HCT116 (cell line): Measurements from ENCODE around the gene FOXD2.

Experiments used
- CEBPB ChIP-seq: IDR thresholded peaks from 2 replicates; pipeline ENCODE4 v1.6.1; 2012; ENCODE audit warnings: low read depth
- EZH2 ChIP-seq: fragments of 200-600 bp; sonication (generic); IDR thresholded peaks from 2 replicates; pipeline ENCODE4 v1.6.1; 2017; ENCODE audit warnings: antibody characterized with exemption, mixed run types
- POLR2A ChIP-seq: IDR thresholded peaks from 2 replicates; pipeline ENCODE4 v1.7.0; 2011; ENCODE audit warnings: borderline replicate concordance; ENCODE audit not compliant: insufficient read depth, insufficient read length; ENCODE audit errors: extremely low read depth
- POLR2AphosphoS5 ChIP-seq: IDR thresholded peaks from 2 replicates; pipeline ENCODE4 v1.6.1; 2011; ENCODE audit warnings: mild to moderate bottlenecking, low read depth, low read length, moderate library complexity
- SIN3A ChIP-seq: IDR thresholded peaks from 2 replicates; pipeline ENCODE4 v1.6.1; 2012; ENCODE audit warnings: low read depth
- YY1 ChIP-seq: IDR thresholded peaks from 2 replicates; pipeline ENCODE4 v1.6.1; 2011; ENCODE audit warnings: low read length, low read depth, moderate library complexity, mild to moderate bottlenecking; ENCODE audit not compliant: insufficient replicate concordance; ENCODE audit errors: extremely low read depth
- TF ChIP-seq, protein P1 (sequence below), 3 experiments: fragments of 200-600 bp in 1 of 3; sonication (generic) in 1 of 3; IDR thresholded peaks in 2 of 3; conservative IDR thresholded peaks in 1 of 3; 2 replicates each; pipeline ENCODE4 v1.5.1; 2012 to 2017; ENCODE audit warnings: low read depth in 2 of 3, low read length in 2 of 3, antibody characterized with exemption in 1 of 3, borderline replicate concordance in 1 of 3, control low read depth in 1 of 3, mild to moderate bottlenecking in 1 of 3, mixed read lengths in 1 of 3, mixed run types in 1 of 3, moderate library complexity in 1 of 3; ENCODE audit not compliant: insufficient read depth in 1 of 3
- TF ChIP-seq, protein P2 (sequence below): IDR thresholded peaks from 2 replicates; pipeline ENCODE4 v1.6.1; 2012
- TF ChIP-seq, protein P3 (sequence below): IDR thresholded peaks from 2 replicates; pipeline ENCODE4 v1.6.1; 2012; ENCODE audit warnings: low read depth

DNA sequence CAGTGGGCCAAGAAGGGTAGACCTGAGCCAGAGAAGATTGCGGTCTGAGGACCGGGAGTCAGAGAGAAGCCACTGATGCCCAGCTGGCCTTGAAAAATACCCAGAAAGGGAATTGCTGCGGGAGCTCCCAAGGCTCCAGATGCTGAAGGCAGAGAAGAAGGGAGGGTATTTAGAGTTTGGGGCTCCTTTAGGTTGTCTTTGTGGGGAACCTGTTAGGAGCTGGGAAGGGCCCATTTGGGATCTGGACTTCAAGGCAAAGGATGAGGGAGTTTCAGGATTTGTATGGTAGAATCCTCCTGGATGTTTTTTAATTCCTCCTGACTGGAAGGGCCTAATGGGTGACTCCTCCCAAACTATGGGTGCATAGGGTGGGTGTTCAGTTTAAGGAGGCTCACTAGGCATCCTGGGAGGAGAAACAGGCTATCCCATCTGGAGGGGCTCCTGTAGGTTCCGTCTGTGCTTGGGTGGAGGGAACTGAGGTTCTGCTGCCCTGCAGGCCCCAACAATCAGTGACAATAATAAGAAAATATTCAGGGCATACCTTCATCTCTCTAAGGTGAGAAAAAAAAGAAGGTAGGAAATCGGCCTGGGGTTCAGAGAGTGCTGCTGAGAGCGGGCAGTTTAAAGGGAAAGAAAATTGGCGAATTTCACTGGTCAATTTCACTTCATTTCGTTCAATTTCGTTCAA, 5.1 kb downstream of the FOXD2 start:
- TF ChIP-seq, protein P1, sequence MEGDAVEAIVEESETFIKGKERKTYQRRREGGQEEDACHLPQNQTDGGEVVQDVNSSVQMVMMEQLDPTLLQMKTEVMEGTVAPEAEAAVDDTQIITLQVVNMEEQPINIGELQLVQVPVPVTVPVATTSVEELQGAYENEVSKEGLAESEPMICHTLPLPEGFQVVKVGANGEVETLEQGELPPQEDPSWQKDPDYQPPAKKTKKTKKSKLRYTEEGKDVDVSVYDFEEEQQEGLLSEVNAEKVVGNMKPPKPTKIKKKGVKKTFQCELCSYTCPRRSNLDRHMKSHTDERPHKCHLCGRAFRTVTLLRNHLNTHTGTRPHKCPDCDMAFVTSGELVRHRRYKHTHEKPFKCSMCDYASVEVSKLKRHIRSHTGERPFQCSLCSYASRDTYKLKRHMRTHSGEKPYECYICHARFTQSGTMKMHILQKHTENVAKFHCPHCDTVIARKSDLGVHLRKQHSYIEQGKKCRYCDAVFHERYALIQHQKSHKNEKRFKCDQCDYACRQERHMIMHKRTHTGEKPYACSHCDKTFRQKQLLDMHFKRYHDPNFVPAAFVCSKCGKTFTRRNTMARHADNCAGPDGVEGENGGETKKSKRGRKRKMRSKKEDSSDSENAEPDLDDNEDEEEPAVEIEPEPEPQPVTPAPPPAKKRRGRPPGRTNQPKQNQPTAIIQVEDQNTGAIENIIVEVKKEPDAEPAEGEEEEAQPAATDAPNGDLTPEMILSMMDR (IDR thresholded peaks at IDR 0.05 in 2 of 3, conservative IDR thresholded peaks at IDR 0.05 in 1 of 3; ENCODE audit: borderline replicate concordance in 1 of 3, insufficient read depth in 1 of 3, low read depth in 2 of 3, low read length in 2 of 3) = no peak
- TF ChIP-seq, protein P2, sequence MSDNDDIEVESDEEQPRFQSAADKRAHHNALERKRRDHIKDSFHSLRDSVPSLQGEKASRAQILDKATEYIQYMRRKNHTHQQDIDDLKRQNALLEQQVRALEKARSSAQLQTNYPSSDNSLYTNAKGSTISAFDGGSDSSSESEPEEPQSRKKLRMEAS = no peak
- TF ChIP-seq YY1 (no peak), POLR2AphosphoS5 (no peak), CEBPB (no peak), EZH2 (no peak), POLR2A (no peak), SIN3A (no peak)
- TF ChIP-seq, protein P3, sequence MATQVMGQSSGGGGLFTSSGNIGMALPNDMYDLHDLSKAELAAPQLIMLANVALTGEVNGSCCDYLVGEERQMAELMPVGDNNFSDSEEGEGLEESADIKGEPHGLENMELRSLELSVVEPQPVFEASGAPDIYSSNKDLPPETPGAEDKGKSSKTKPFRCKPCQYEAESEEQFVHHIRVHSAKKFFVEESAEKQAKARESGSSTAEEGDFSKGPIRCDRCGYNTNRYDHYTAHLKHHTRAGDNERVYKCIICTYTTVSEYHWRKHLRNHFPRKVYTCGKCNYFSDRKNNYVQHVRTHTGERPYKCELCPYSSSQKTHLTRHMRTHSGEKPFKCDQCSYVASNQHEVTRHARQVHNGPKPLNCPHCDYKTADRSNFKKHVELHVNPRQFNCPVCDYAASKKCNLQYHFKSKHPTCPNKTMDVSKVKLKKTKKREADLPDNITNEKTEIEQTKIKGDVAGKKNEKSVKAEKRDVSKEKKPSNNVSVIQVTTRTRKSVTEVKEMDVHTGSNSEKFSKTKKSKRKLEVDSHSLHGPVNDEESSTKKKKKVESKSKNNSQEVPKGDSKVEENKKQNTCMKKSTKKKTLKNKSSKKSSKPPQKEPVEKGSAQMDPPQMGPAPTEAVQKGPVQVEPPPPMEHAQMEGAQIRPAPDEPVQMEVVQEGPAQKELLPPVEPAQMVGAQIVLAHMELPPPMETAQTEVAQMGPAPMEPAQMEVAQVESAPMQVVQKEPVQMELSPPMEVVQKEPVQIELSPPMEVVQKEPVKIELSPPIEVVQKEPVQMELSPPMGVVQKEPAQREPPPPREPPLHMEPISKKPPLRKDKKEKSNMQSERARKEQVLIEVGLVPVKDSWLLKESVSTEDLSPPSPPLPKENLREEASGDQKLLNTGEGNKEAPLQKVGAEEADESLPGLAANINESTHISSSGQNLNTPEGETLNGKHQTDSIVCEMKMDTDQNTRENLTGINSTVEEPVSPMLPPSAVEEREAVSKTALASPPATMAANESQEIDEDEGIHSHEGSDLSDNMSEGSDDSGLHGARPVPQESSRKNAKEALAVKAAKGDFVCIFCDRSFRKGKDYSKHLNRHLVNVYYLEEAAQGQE = no peak
